Liver (tissue), 9 donors: ENCODE results near the gene ANKMY1. TPM values are rescaled to one million over a fixed set of nuclear protein-coding genes. Genes with fewer than 3 reads are reported as not detected.

Experiments used
- DNase-seq: peaks from one replicate; pipeline ENCODE4 v3.0.0-alpha.2; 2017; ENCODE audit warnings: low spot score
- H3K27ac ChIP-seq, 2 donors: one replicate each; pipeline ENCODE4 v1.7.0; 2013; ENCODE audit warnings: inconsistent platforms in 2 of 2, low read length in 2 of 2, control low read depth in 1 of 2, low read depth in 1 of 2, mild to moderate bottlenecking in 1 of 2
- H3K27me3 ChIP-seq, 4 donors: one replicate each; pipeline versions ENCODE4 v1.6.1 to v1.7.0; 2013; ENCODE audit warnings: low read length in 3 of 4, inconsistent platforms in 1 of 4, mild to moderate bottlenecking in 1 of 4, moderate library complexity in 1 of 4; ENCODE audit not compliant: control insufficient read depth in 4 of 4, insufficient read depth in 4 of 4
- H3K36me3 ChIP-seq, 4 donors: one replicate each; pipeline versions ENCODE4 v1.6.1 to v1.7.0; 2013; ENCODE audit warnings: low read length in 3 of 4, mild to moderate bottlenecking in 3 of 4, low read depth in 1 of 4, moderate library complexity in 1 of 4; ENCODE audit not compliant: control insufficient read depth in 4 of 4, insufficient read depth in 3 of 4
- H3K4me1 ChIP-seq, 4 donors: one replicate each; pipeline versions ENCODE4 v1.6.1 to v1.7.0; 2013; ENCODE audit warnings: low read length in 3 of 4, mild to moderate bottlenecking in 3 of 4, moderate library complexity in 1 of 4; ENCODE audit not compliant: control insufficient read depth in 4 of 4, insufficient read depth in 4 of 4
- H3K4me3 ChIP-seq, 3 donors: one replicate each; pipeline versions ENCODE4 v1.6.1 to v1.7.0; 2013; ENCODE audit warnings: low read length in 3 of 3, control low read depth in 1 of 3, low read depth in 1 of 3, mild to moderate bottlenecking in 1 of 3
- H3K9ac ChIP-seq, 2 donors: one replicate each; pipeline ENCODE4 v1.7.0; 2013; ENCODE audit warnings: low read length in 2 of 2, mild to moderate bottlenecking in 2 of 2, moderate library complexity in 2 of 2, control low read depth in 1 of 2, low read depth in 1 of 2
- H3K9me3 ChIP-seq, 4 donors: one replicate each; pipeline versions ENCODE4 v1.6.1 to v1.7.0; 2013; ENCODE audit warnings: low read length in 3 of 4; ENCODE audit not compliant: control insufficient read depth in 4 of 4
- EGR1 ChIP-seq, 2 donors: IDR thresholded peaks; 2 replicates each; pipeline ENCODE4 v1.6.1; 2016 to 2018; ENCODE audit warnings: antibody characterized with exemption in 2 of 2, low read depth in 2 of 2
- FOXA1 ChIP-seq: IDR thresholded peaks from 2 replicates; pipeline ENCODE4 v1.6.1; 2016; ENCODE audit warnings: antibody characterized with exemption
- FOXA2 ChIP-seq: IDR thresholded peaks from 2 replicates; pipeline ENCODE4 v1.6.1; 2016; ENCODE audit warnings: antibody characterized with exemption
- HNF4G ChIP-seq: IDR thresholded peaks from 2 replicates; pipeline ENCODE4 v1.6.1; 2016; ENCODE audit warnings: antibody characterized with exemption
- JUND ChIP-seq, 2 donors: IDR thresholded peaks; 2 replicates each; pipeline ENCODE4 v1.6.1; 2016; ENCODE audit warnings: antibody characterized with exemption in 2 of 2
- NR2F2 ChIP-seq: IDR thresholded peaks from 2 replicates; pipeline ENCODE4 v1.6.1; 2016; ENCODE audit warnings: antibody characterized with exemption
- RAD21 ChIP-seq, 2 donors: IDR thresholded peaks; 2 replicates each; pipeline ENCODE4 v1.6.1; 2016; ENCODE audit warnings: antibody characterized with exemption in 2 of 2, mild to moderate bottlenecking in 2 of 2
- REST ChIP-seq: IDR thresholded peaks from 2 replicates; pipeline ENCODE4 v1.6.1; 2016; ENCODE audit warnings: antibody characterized with exemption, mild to moderate bottlenecking
- RXRA ChIP-seq, 2 donors: IDR thresholded peaks; 2 replicates each; pipeline ENCODE4 v1.6.1; 2017 to 2018; ENCODE audit warnings: antibody characterized with exemption in 2 of 2, mild to moderate bottlenecking in 1 of 2
- SP1 ChIP-seq: IDR thresholded peaks from 2 replicates; pipeline ENCODE4 v1.6.1; 2018; ENCODE audit warnings: antibody characterized with exemption, mild to moderate bottlenecking
- TAF1 ChIP-seq: conservative IDR thresholded peaks from 2 replicates; pipeline ENCODE4 v1.6.1; 2016; ENCODE audit warnings: antibody characterized with exemption, mild to moderate bottlenecking
- YY1 ChIP-seq: IDR thresholded peaks from 2 replicates; pipeline ENCODE4 v1.6.1; 2016; ENCODE audit warnings: antibody characterized with exemption, mild to moderate bottlenecking
- WGBS: extraction: QIAGEN DNeasy Blood & Tissue Kit; methylation state at CpG from one replicate; pipeline ENCODE4 v1.1.7; 2013; 5-methylcytosine and 5-hydroxymethylcytosine counted together
- polyA plus RNA-seq, 2 donors: library from polyadenylated mRNA; stranded (reverse) in 1 of 2; unstranded in 1 of 2; fragments of 200-250 nt in 1 of 2; fragments of >200 nt in 1 of 2; fragmentation: Nextera tagmentation in 1 of 2; extraction: Ambion mirVana in 1 of 2; gene quantifications; one replicate each; pipeline versions ENCODE4 v1.2.1 to v1.2.3, GENCODE V29; 2013 to 2015
- total RNA-seq, 2 donors: library from RNA; depleted of rRNA; stranded (reverse); fragments of >200 nt; gene quantifications; one replicate each; pipeline ENCODE4 v1.2.3, GENCODE V29; 2014
- TF ChIP-seq, protein P1 (sequence below): IDR thresholded peaks from 2 replicates; pipeline ENCODE4 v1.6.1; 2016; ENCODE audit warnings: antibody characterized with exemption
- TF ChIP-seq, protein P2 (sequence below): IDR thresholded peaks from 2 replicates; pipeline ENCODE4 v1.6.1; 2016; ENCODE audit warnings: antibody characterized with exemption
- TF ChIP-seq, protein P3 (sequence below): fragments of 150-350 bp; IDR thresholded peaks from 2 replicates; pipeline ENCODE4 v1.5.1; 2017; ENCODE audit warnings: improper control_type of control experiment, low read depth, low read length; ENCODE audit not compliant: missing input control
- donor health status: healthy.
- donor health status: healthy.
- donor health status: healthy.
- donor health status: healthy.
- donor health status: healthy.

ANKMY1 gene
- total and polyA plus RNA-seq, 4 donors: 2.5 to 12.8 (median 4.2) TPM

GRCh38 chr2:240597054-240597418 is 39.2 kb upstream of the ANKMY1 start:
- Histone ChIP-seq H3K9me3 (no peaks in the 10 kb centered on the region), H3K4me3 (no peak overlapping the region), H3K4me1 (peaks cover 9 to 20% (median 17%) of the 10 kb centered on the region in 4 donors), H3K36me3 (peaks cover 0 to 11% (median 3%) of the 10 kb centered on the region in 4 donors), H3K9ac (no peak overlapping the region), H3K27ac (no peak overlapping the region), H3K27me3 (no peaks in the 10 kb centered on the region)
- TF ChIP-seq RXRA (IDR thresholded peaks at IDR 0.05) (no peak), RAD21 (IDR thresholded peaks at IDR 0.05) (no peak), YY1 (no peak), HNF4G (no peak), JUND (IDR thresholded peaks at IDR 0.05) (no peak), TAF1 (no peak), EGR1 (IDR thresholded peaks at IDR 0.05; ENCODE audit: low read depth in 2 of 2) (no peak), FOXA2 (no peak), SP1 (no peak)
- TF ChIP-seq, protein P1, sequence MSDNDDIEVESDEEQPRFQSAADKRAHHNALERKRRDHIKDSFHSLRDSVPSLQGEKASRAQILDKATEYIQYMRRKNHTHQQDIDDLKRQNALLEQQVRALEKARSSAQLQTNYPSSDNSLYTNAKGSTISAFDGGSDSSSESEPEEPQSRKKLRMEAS: no peak
- TF ChIP-seq, protein P2, sequence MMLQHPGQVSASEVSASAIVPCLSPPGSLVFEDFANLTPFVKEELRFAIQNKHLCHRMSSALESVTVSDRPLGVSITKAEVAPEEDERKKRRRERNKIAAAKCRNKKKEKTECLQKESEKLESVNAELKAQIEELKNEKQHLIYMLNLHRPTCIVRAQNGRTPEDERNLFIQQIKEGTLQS: no peak
- TF ChIP-seq, protein P3, sequence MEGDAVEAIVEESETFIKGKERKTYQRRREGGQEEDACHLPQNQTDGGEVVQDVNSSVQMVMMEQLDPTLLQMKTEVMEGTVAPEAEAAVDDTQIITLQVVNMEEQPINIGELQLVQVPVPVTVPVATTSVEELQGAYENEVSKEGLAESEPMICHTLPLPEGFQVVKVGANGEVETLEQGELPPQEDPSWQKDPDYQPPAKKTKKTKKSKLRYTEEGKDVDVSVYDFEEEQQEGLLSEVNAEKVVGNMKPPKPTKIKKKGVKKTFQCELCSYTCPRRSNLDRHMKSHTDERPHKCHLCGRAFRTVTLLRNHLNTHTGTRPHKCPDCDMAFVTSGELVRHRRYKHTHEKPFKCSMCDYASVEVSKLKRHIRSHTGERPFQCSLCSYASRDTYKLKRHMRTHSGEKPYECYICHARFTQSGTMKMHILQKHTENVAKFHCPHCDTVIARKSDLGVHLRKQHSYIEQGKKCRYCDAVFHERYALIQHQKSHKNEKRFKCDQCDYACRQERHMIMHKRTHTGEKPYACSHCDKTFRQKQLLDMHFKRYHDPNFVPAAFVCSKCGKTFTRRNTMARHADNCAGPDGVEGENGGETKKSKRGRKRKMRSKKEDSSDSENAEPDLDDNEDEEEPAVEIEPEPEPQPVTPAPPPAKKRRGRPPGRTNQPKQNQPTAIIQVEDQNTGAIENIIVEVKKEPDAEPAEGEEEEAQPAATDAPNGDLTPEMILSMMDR: no peak
- no peak for DNase-seq
- 95% methylated on average over 10 of the region's 10 CpGs for WGBS

GRCh38 chr2:240596491-240596931 is 38.7 kb upstream of the ANKMY1 start:
- WGBS: 58% methylated on average over 23 of the region's 23 CpGs
- H3K4me1 ChIP-seq: peaks cover 9 to 20% (median 17%) of the 10 kb centered on the region in 4 donors
- no peaks in the 10 kb centered on the region for H3K9me3 ChIP-seq
- DNase-seq: no peak
- no peak overlapping the region for H3K27ac ChIP-seq
- no peak overlapping the region for H3K9ac ChIP-seq
- H3K4me3 ChIP-seq: no peak overlapping the region
- H3K27me3 ChIP-seq: no peaks in the 10 kb centered on the region
- peaks cover 0 to 13% (median 4%) of the 10 kb centered on the region in 4 donors for H3K36me3 ChIP-seq
- TF ChIP-seq EGR1 (IDR thresholded peaks at IDR 0.05; ENCODE audit: low read depth in 2 of 2) (peak in 1 of 2 donors; percentile 40), RXRA (IDR thresholded peaks at IDR 0.05) (no peak), YY1 (no peak)
- TF ChIP-seq, protein P3: no peak

GRCh38 chr2:240596080-240596460 is 38.3 kb upstream of the ANKMY1 start:
- WGBS: 80% methylated on average over 17 of the region's 17 CpGs
- Histone ChIP-seq H3K27me3 (no peaks in the 10 kb centered on the region), H3K36me3 (peaks cover 0 to 14% (median 6%) of the 10 kb centered on the region in 4 donors), H3K4me3 (no peak overlapping the region), H3K4me1 (peaks cover 9 to 20% (median 17%) of the 10 kb centered on the region in 4 donors), H3K27ac (no peak overlapping the region), H3K9me3 (no peaks in the 10 kb centered on the region), H3K9ac (no peak overlapping the region)
- no peak for DNase-seq
- TF ChIP-seq TAF1 (no peak), FOXA2 (no peak), RAD21 (IDR thresholded peaks at IDR 0.05) (no peak), REST (no peak), HNF4G (no peak), EGR1 (IDR thresholded peaks at IDR 0.05; ENCODE audit: low read depth in 2 of 2) (no peak), RXRA (IDR thresholded peaks at IDR 0.05) (no peak), YY1 (no peak), NR2F2 (no peak), JUND (IDR thresholded peaks at IDR 0.05) (no peak), FOXA1 (no peak), SP1 (no peak)
- TF ChIP-seq, protein P3: no peak
- TF ChIP-seq, protein P1: no peak
- TF ChIP-seq, protein P2: no peak
